ENCODE measurements around the gene PILRA. TPM values are rescaled to one million over a fixed set of nuclear protein-coding genes. Genes with fewer than 3 reads are reported as not detected.

PILRA gene
- total and polyA plus RNA-seq, 2 of the 8 experiments (the other 6 are each of a cell fraction or from before 2014, with no cell fraction given) = 7.6 to 10.6 TPM

- 50% methylated on average over 1 of the region's 1 CpG; no CpG with 5 or more reads in 1 of the 2 experiments for WGBS, 2 experiments (ENCODE audit: extremely low coverage in 1 of 2, insufficient coverage in 1 of 2, insufficient read length in 1 of 2, insufficient replicate concordance in 2 of 2, low coverage in 1 of 2, low lambda C conversion rate in 2 of 2, missing lambda C conversion rate in 1 of 2)
- Histone ChIP-seq H3K79me1 (ENCODE audit: low read depth, low read length) (0 out of 2 replicates have a peak, but pooled peaks cover under 1% of the 10 kb centered on the region), H3K4me3 (ENCODE audit: extremely low read depth in 1 of 4, insufficient read depth in 2 of 4, low read depth in 3 of 4, low read length in 4 of 4) (no peak overlapping the region), H3K36me3 (ENCODE audit: control insufficient read depth in 2 of 4, insufficient read depth in 4 of 4, low read length in 3 of 4) (no peaks in the 10 kb centered on the region), H2AK5ac (ENCODE audit: low read depth, low read length) (no peak overlapping the region), H4K20me1 (replicated peaks in 1 of 2; ENCODE audit: control insufficient read depth in 1 of 2, insufficient read depth in 2 of 2, low read length in 2 of 2) (no peaks in the 10 kb centered on the region), H3K14ac (ENCODE audit: insufficient read length) (no peak overlapping the region), H2BK5ac (ENCODE audit: low read depth, low read length) (no peak overlapping the region), H2AFZ (ENCODE audit: low read length) (no peak overlapping the region), H2BK15ac (ENCODE audit: low read length) (no peak overlapping the region), H3K18ac (ENCODE audit: extremely low read depth, low read length) (no peak overlapping the region), H4K91ac (replicated peaks; ENCODE audit: insufficient read length, low read length) (no peak overlapping the region), H3K4ac (replicated peaks; ENCODE audit: insufficient read length, low read depth, low read length) (no peak overlapping the region), H4K5ac (ENCODE audit: insufficient read length, low read depth, low read length) (no peak overlapping the region), H3K56ac (replicated peaks; ENCODE audit: insufficient read length, low read depth, low read length) (no peak overlapping the region), H3K4me1 (replicated peaks in 1 of 4; ENCODE audit: control insufficient read depth in 3 of 4, insufficient read depth in 4 of 4, low read length in 3 of 4) (peaks cover 0 to under 1% (median under 1%) of the 10 kb centered on the region in 4 experiments; a peak in 3 of 7 replicates), H3K27me3 (replicated peaks in 1 of 4; ENCODE audit: control insufficient read depth in 3 of 4, extremely low read depth in 1 of 4, insufficient read depth in 3 of 4, low read length in 3 of 4) (peaks cover 0 to 6% (median 6%) of the 10 kb centered on the region in 4 experiments; a peak in 4 of 7 replicates), H3K27ac (ENCODE audit: low read depth, low read length) (no peak overlapping the region), H3K4me2 (ENCODE audit: insufficient read depth in 1 of 2, low read depth in 2 of 2, low read length in 2 of 2) (no peak overlapping the region), H3K9me3 (ENCODE audit: insufficient read depth in 2 of 2, low read depth in 1 of 2, low read length in 1 of 2) (peaks cover 0 to 6% of the 10 kb centered on the region in 2 experiments; a peak in 1 of 4 replicates), H3K9ac (replicated peaks in 1 of 4; ENCODE audit: extremely low read depth in 1 of 4, low read depth in 3 of 4, low read length in 3 of 4) (no peak overlapping the region), H2BK120ac (replicated peaks; ENCODE audit: low read depth, low read length) (no peak overlapping the region), H3K79me2 (ENCODE audit: control insufficient read depth in 1 of 2, insufficient read depth in 2 of 2, low read length in 2 of 2) (peaks cover 0 to under 1% of the 10 kb centered on the region in 2 experiments; a peak in 2 of 4 replicates), H3K23me2 (ENCODE audit: low read depth, low read length) (peaks cover 5% of the 10 kb centered on the region; the same call in 1 of the 2 replicates), H2BK12ac (ENCODE audit: low read depth, low read length) (no peak overlapping the region), H4K8ac (ENCODE audit: extremely low read depth, insufficient read depth, low read length) (no peak overlapping the region), H3K23ac (ENCODE audit: insufficient read length) (no peak overlapping the region), H2BK20ac (ENCODE audit: low read length) (no peak overlapping the region)
- FAIRE-seq (no peak), DNase-seq (ENCODE audit: low read depth in 1 of 2, low spot score in 2 of 2) (no peak)
- ChIA-PET POLR2A (ENCODE audit: partially characterized antibody) (interaction anchor here (1.1 to 2.1 kb wide), 3 partner anchors 11 to 22 kb away, joined by 3 to 7 read pairs (median 3); partner anchors contain the start of gene PPP1R35), CTCF (ENCODE audit: partially characterized antibody) (interaction anchor here (0.7 to 2.5 kb wide), 3 partner anchors 16 to 25 kb away, joined by 4 to 17 read pairs (median 4); no protein-coding TSS in a partner anchor)
- no peak for TF ChIP-seq ZNF274 (IDR thresholded peaks at IDR 0.05; ENCODE audit: borderline replicate concordance, extremely low read depth, low read length)
- no peak for TF ChIP-seq FOSL1 (IDR thresholded peaks at IDR 0.05; ENCODE audit: insufficient read depth, low read depth, low read length)
- no peak for TF ChIP-seq POLR2AphosphoS5 (IDR thresholded peaks at IDR 0.05; ENCODE audit: low read depth, low read length)
- TF ChIP-seq GTF2F1 (IDR thresholded peaks at IDR 0.05; ENCODE audit: borderline replicate concordance, low read depth, low read length) = no peak
- TF ChIP-seq, protein P1, sequence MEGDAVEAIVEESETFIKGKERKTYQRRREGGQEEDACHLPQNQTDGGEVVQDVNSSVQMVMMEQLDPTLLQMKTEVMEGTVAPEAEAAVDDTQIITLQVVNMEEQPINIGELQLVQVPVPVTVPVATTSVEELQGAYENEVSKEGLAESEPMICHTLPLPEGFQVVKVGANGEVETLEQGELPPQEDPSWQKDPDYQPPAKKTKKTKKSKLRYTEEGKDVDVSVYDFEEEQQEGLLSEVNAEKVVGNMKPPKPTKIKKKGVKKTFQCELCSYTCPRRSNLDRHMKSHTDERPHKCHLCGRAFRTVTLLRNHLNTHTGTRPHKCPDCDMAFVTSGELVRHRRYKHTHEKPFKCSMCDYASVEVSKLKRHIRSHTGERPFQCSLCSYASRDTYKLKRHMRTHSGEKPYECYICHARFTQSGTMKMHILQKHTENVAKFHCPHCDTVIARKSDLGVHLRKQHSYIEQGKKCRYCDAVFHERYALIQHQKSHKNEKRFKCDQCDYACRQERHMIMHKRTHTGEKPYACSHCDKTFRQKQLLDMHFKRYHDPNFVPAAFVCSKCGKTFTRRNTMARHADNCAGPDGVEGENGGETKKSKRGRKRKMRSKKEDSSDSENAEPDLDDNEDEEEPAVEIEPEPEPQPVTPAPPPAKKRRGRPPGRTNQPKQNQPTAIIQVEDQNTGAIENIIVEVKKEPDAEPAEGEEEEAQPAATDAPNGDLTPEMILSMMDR (IDR thresholded peaks at IDR 0.05; ENCODE audit: control extremely low read depth in 1 of 3, insufficient read depth in 1 of 3, low read depth in 1 of 3, low read length in 3 of 3) = no peak
- no peak for TF ChIP-seq PHF8 (conservative IDR thresholded peaks at IDR 0.05; ENCODE audit: low read depth, low read length)
- TF ChIP-seq EGR1 (IDR thresholded peaks at IDR 0.05; ENCODE audit: borderline replicate concordance, low read depth, low read length) = no peak
- TF ChIP-seq CHD2 (IDR thresholded peaks at IDR 0.05; ENCODE audit: low read length) = no peak
These were observed 52.1 kb downstream of the PILRA start for GRCh38 chr7:100425347-100425746.
